CD4-positive, alpha-beta T cell treated with Interleukin-10 for 1 hour (primary cell): ENCODE measurements around the gene UBE2G1.
A peak's percentile ranks its signal among the peaks of the same experiment; 100 is the strongest.

Source experiments
- DNase-seq: peaks from one replicate; pipeline ENCODE4 v3.0.0-alpha.2; 2020

Gene UBE2G1

DNA sequence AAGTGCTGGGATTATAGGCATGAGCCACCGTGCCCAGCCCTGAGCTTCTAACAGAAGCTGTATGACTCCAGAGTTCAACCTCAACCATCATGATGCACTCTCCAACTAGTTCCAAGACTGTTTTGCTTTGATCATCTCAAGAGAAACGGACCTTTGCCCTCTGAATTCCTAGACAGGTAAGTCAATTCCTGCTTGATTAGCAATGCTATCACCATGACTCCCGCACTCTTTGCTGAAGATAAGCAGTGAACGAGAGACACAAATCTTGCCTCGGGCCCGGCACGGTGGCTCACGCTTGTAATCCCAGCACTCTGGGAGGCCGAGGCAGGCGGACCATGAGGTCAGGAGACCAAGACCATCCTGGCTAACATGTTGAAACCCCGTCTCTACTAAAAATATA is 124.9 kb downstream of the UBE2G1 start:
- no peak for DNase-seq

DNA sequence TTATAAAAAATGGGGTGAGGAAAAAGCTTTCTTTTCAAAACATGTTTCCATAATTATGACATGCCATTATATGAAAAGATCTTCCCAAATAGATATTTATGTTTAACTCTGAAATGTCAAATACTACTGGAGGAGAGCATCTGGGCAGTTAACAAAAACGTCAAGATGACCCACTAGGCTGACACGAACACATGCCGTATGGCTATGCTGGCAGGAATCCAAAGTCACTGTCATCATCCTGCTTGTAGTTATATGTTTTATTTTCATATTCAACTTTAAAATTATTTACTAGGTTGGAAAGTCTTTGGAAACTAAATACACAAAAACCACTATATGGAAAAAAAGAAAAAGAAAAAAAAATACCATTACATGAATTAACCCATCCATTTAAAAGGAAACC is 130.0 kb downstream of the UBE2G1 start:
- no peak for DNase-seq

DNA sequence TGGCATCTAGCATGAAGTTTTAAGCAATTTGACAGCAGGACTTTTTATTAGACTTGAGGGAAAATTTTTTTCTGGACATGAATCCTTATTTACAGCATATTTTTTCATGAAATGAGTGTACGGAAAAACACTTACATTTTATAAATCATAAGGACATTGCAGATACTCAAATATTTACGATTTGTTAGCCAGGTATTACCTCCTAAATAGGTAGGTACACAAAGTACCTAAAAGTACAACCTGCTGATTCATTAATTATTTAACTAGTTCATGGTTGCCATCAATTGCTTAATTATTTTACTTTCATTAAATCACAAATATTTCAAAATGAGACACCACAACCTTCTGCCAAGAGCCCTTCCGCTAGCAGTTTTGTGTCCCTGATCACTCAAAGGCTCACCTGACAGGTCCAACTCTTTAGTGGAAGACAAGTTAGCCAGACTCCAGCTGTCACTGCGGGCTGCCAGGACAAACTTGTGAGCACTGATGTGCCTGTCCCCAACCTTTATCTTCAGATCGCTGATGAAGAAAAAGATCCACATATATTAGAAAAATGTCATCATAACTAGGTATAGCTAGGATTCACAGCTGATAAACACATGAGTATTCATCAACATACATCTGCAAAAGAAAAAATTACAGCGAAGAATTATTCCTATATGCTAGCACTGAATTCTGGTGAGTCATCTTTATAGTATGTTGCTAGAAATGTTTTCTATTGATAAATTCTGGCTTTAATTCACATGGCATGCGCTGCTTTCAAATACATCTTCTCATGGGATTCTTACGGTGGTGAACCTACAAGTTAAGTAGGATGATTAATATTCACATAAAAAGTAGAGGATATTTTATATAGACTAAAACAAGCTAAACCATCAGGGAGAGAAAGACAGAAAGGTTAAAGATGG is 130.8 kb downstream of the UBE2G1 start:
- no peak for DNase-seq

DNA sequence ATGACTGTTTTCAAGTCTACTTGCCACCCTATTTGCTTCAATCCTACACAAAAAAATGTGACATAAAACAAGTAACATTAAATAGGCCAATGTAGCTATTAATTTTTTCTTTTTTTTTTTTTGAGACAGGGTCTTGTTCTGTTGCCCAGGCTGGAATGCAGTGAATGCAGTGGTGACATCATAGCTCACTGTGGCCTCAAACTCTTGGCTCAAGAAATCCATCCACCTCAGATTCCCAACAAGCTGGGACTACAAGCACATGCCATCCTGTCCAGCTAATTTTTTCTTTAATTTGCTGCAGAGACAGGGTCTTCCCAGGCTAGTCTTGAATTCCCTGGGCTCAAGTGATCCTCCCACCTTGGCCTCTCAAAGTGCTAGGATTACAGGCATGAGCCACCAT is 132.1 kb downstream of the UBE2G1 start:
- DNase-seq: no peak

DNA sequence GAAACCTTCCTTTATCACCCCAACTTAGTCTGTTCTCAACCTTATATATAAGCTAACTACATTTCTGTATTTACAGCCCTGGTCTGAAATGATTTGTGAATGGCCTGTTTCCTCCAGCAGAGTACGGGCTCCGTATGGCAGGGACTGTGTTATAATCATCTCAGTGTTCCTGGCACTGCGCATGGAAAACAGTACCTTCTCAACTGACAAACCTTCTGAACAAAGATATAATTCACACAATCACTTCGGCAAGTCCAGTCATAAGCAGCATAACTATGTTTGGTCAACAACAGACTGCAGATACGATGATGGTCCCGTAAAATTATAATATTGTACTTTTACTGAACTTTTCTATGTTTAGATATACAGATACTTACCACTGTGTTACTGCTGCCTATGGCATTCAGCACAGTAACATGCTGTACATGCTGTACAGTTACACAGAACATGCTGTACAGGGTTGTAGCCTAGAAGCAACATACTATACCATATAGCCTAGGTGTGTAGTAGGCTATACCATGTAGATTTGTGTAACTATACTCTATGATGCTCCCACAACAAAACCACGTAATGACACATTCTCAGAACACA is 132.7 kb downstream of the UBE2G1 start:
- no peak for DNase-seq

DNA sequence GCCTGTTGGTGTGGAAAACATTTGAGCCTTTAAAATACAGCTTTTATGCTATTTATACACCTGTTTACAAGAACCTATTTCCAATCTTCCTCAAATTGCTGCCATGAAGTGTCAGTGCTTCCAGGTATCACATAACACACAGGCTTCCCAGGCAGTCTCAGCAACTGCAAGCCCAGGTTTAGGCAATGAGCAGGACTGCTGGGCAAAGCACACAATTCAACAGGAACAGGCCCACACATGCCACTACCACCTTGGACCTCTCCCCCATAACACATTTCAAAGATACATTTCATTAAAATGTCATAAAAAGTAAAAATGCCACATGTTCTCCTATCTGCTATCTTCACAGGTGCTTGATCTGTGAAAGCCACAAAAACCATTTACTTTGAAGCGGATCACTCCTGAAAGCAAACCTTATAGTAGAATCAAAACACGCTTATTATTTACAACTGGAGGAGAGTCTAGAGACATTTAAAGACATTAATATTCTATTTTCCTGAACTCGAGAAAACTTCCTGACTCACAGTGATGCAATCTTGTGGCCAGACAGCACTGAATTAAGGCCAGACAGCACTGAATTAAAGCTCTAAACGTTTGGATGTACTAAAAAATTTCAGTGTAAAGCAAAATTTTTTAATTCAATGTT is 134.2 kb downstream of the UBE2G1 start:
- DNase-seq: peak; percentile 10

DNA sequence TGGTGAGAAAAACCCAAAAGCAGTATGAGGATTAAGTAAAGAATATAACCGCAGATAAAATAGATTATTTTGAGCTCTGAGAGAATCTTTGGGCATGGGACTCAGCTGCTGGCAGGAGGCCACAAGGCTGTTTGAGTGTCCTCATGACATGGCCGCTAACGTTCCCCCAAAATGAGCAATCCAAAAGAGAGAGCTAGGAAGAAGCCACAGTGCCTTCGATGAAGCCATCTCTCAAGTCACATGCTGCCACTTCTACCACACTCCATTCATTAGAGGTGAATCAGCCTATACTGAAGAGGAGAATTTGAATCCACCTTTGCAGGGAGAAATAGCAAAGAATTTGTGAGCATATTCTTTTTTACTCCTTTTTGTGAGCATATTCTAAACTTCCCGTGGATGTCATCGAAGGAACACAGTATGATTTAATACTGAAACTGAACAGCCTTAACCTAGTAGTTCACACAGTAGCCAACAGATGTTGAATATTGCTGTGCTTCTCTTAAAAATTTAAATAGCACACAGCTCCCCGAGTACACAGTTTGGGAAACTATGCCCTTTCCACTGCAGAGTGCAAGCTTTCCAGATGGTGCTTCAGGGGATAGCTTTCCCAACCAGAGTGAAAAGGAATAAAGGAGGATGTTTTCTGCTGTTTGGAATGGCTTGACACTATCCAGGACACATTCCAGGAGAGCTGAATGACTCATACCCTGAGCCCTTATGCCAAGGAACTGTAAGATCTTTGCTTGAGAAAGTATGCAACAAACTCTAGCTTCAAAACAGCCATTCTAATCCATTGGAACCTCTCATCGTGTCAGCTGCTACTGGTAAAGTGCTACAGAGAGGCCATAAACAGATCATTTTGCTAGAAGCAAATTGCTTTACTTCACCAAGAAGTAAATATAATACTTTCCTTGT is 136.6 kb downstream of the UBE2G1 start:
- no peak for DNase-seq

DNA sequence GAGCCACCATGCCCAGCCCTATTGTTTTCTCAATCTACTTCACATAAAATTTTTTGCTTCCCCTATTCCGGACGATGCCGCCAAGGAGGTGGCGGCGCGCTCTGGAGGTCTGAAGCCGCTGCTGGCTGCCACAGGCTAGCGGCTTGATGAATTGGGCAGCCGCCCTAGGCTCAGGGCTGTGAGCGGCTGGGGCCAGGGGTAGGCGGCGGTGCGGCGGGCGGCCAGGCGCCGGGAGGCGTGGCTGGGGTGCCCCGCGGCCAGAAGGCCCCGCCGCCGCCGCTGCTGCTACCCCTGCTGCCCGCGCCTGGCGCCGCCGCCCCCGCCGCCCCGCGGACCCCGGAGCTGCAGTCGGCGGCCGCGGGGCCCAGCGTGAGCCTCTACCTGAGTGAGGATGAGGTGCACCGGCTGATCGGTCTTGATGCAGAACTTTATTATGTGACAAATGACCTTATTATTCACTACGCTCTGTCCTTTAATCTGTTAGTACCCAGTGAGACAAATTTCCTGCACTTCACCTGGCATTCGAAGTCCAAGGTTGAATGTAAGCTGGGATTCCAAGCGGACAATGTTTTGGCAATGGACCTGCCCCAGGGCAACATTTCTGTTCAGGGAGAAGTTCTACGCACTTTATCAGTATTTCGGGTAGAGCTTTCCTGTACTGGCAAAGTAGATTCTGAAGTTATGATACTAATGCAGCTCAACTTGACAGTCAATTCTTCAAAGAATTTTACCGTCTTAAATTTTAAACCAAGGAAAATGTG is 144.4 kb downstream of the UBE2G1 start:
- no peak for DNase-seq

DNA sequence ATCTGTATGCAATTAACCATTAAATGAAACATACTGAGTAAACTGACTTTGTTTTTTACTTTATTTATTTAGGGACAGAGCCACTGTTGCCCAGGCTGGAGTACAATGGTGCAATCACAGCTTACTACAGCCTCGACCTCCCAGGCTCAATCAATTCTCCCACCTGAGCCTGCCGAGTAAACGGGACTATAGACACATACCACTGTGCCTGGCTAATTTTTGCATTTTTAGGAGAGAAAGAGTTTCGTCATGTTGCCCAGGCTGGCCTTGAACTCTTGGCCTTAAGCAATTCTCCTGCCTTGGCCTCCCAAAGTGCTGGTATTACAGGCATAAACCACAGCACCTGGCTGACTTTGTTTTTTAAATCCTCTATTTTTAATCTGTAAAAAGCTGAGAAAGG is 145.3 kb downstream of the UBE2G1 start:
- no peak for DNase-seq

DNA sequence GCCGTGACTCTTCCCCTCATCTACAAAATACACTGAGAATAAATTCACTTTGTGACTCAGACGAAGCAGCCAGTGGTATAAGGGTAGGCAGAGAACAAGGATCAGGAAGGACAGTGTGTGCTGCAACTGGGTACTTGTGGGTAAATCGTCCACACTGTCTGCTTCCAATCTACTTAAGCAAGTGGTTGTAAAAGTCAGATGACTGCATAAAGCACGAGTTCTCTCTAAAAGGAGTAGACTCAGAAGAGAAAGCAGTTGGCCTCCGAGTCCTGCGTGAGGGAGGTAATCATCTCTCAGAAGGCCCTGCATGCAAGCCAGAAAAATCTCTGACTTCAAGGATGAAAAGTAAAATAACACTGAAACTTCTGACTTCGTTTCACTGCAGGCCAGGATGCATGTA is 145.8 kb downstream of the UBE2G1 start:
- no peak for DNase-seq
